ENCODE results near the gene C16orf78. TPM values are rescaled to one million over a fixed set of nuclear protein-coding genes. Genes with fewer than 3 reads are reported as not detected.
"Not testable (repeated sequence)": the region's sequence is repeated elsewhere in the genome, so short reads cannot be mapped to it uniquely, and the experiment has no call there.

The C16orf78 gene
- total RNA-seq, 4 donors from 2014 or later, result not detected

DNA sequence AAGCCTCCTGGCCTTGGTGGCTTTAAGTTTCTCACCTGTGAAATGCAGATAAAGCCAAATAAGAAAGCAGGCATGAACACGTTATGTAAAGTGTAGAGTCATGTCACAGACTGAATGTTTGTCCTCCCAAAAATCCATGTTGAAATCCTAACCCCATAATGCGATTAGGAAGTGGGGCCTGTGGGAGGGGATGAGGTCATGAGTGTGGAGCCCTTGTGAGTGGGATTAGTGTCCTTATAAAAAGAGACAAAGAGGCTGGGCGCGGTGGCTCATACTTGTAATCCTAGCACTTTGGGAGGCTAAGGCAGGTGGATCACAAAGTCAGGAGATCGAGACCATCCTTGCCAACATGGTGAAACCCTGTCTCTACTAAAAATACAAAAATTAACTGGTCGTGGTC, 19.5 kb upstream of the C16orf78 start:
- Histone ChIP-seq H3K36me3 (no peaks in the 10 kb centered on the region), H3K27me3 (no peaks in the 10 kb centered on the region), H3K9me3 (no peaks in the 10 kb centered on the region), H3K4me3 (no peak overlapping the region), H3K27ac (no peak overlapping the region), H3K4me1 (no peaks in the 10 kb centered on the region)
- TF ChIP-seq, protein P1, sequence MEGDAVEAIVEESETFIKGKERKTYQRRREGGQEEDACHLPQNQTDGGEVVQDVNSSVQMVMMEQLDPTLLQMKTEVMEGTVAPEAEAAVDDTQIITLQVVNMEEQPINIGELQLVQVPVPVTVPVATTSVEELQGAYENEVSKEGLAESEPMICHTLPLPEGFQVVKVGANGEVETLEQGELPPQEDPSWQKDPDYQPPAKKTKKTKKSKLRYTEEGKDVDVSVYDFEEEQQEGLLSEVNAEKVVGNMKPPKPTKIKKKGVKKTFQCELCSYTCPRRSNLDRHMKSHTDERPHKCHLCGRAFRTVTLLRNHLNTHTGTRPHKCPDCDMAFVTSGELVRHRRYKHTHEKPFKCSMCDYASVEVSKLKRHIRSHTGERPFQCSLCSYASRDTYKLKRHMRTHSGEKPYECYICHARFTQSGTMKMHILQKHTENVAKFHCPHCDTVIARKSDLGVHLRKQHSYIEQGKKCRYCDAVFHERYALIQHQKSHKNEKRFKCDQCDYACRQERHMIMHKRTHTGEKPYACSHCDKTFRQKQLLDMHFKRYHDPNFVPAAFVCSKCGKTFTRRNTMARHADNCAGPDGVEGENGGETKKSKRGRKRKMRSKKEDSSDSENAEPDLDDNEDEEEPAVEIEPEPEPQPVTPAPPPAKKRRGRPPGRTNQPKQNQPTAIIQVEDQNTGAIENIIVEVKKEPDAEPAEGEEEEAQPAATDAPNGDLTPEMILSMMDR (IDR thresholded peaks at IDR 0.05), result no peak
- TF ChIP-seq POLR2A (IDR thresholded peaks at IDR 0.05), result no peak
- DNase-seq, result no peak
- intact Hi-C loops (cut with DNase I; ENCODE audit: low total_unique reads), result loop anchor here (5.0 kb wide), 2 partner anchors 652 to 667 kb away; no protein-coding TSS in a partner anchor

DNA sequence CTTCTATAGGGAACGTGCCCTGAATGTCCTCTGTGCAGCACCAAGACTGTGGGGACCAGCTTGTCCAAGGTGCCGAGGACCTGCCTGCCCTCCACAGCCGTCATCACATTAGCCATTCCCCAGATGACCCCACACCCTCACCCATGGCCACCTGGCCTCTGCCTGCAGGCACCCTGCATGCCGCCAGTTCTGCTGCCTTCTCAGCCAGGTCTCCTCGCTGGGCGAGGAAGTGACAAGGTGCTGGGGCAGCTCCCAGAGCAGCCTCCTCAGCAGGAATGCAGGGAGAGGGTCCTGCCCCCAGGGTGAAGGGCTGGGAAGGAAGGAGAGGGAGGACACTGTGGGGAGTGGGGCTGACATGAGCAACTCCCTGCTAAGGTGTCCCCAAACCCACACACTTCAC, 18.6 kb upstream of the C16orf78 start:
- Histone ChIP-seq H3K27me3 (no peaks in the 10 kb centered on the region), H3K4me1 (no peaks in the 10 kb centered on the region), H3K36me3 (no peaks in the 10 kb centered on the region), H3K27ac (no peak overlapping the region), H3K9me3 (no peaks in the 10 kb centered on the region), H3K4me3 (no peak overlapping the region)
- intact Hi-C loops (cut with DNase I; ENCODE audit: low total_unique reads), result loop anchor here (5.0 kb wide), 2 partner anchors 653 to 668 kb away; no protein-coding TSS in a partner anchor
- no peak for TF ChIP-seq POLR2A (IDR thresholded peaks at IDR 0.05)
- TF ChIP-seq, protein P1 (IDR thresholded peaks at IDR 0.05), result no peak
- no peak for DNase-seq

DNA sequence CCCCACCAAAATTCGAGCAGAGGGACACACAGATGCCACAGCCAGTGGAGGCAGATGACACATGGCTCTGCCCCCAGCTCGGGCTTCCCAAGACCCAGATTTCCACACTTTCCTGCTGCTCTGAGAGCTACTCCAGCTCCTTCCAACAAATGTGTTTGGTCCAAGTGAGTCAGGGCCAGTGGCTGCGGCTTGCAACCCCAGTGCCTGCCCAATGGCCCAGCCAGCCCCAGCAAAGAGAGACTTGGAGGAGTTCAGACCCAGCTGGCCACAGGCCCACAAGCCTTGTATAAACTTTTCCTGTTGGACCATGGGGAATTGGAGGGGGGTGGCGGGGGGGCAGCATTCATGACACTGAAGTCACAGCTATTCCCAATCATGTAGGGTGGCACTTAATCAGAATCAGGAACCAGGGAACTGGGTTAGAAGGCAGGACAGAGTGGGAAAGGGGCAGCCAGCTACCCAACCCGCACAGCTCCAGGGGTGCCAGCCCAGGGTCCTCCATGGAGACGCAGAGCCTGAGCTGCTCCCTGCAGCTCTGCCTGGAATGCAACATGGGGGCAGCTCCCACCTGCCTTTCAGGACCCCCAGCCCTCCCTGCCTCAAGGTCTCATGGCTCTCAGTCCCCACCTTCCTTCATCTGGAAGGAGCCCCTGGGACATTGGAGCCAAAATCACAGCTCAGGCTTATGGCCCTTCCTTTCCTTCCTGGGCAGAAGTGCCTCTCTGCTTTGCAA, 17.5 kb upstream of the C16orf78 start:
- Histone ChIP-seq H3K4me3 (no peak overlapping the region), H3K36me3 (no peaks in the 10 kb centered on the region), H3K9me3 (no peaks in the 10 kb centered on the region), H3K27ac (no peak overlapping the region), H3K27me3 (no peaks in the 10 kb centered on the region), H3K4me1 (no peaks in the 10 kb centered on the region)
- DNase-seq, result no peak
- intact Hi-C loops (cut with DNase I; ENCODE audit: low total_unique reads), result no loop called here
- no peak for TF ChIP-seq POLR2A (IDR thresholded peaks at IDR 0.05)
- TF ChIP-seq, protein P1 (IDR thresholded peaks at IDR 0.05), result no peak

DNA sequence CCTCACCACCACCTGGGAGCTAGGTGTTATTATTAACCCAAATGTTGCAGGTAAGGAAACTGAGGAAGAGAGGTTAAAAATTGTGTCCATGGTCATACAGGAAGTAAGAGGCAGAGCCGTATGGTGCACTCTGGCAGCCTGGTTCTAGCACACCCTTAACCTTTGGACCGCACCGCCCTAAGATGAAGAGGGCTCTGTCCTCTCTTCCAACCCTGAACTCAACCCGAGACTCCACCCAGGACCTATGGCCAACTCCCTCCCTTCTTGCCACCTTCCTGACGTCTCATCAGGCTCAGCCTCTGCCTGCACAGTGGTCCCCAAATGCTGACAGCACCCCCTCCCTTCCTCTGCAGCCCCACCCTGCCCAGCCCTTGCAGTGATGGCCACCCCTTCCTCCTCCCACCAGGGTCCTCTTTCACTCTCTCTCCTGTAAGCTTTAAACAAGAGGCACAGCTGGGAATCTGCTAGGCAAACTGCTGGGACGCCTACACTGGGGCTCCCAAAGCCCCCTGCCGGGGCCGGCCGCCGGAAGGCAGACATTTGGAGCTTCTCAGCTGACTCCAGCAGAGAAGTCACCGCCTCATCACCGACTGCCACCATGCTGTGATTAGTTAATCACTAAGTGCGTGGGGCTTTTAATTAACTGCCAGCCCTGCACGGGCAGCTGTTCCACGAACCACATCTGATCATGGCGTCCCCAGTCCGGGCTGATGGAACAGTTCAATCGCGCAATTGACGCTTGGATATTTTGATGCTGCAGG, 16.7 kb upstream of the C16orf78 start:
- Histone ChIP-seq H3K4me1 (no peaks in the 10 kb centered on the region), H3K27ac (no peak overlapping the region), H3K4me3 (no peak overlapping the region), H3K9me3 (no peaks in the 10 kb centered on the region), H3K27me3 (no peaks in the 10 kb centered on the region), H3K36me3 (no peaks in the 10 kb centered on the region)
- intact Hi-C loops (cut with DNase I; ENCODE audit: low total_unique reads), result no loop called here
- TF ChIP-seq, protein P1 (IDR thresholded peaks at IDR 0.05), result no peak
- TF ChIP-seq POLR2A (IDR thresholded peaks at IDR 0.05), result no peak
- DNase-seq, result no peak

- Histone ChIP-seq H3K4me3 (no peak overlapping the region), H3K27me3 (no peaks in the 10 kb centered on the region), H3K9me3 (no peaks in the 10 kb centered on the region), H3K4me1 (no peaks in the 10 kb centered on the region), H3K27ac (no peak overlapping the region), H3K36me3 (no peaks in the 10 kb centered on the region)
- intact Hi-C loops (cut with DNase I; ENCODE audit: low total_unique reads), result no loop called here
- TF ChIP-seq POLR2A (IDR thresholded peaks at IDR 0.05), result no peak
- TF ChIP-seq, protein P1 (IDR thresholded peaks at IDR 0.05), result no peak
- DNase-seq, result no peak
Observed at GRCh38 chr16:49359591-49359990, 14.0 kb upstream of the C16orf78 start.

DNA sequence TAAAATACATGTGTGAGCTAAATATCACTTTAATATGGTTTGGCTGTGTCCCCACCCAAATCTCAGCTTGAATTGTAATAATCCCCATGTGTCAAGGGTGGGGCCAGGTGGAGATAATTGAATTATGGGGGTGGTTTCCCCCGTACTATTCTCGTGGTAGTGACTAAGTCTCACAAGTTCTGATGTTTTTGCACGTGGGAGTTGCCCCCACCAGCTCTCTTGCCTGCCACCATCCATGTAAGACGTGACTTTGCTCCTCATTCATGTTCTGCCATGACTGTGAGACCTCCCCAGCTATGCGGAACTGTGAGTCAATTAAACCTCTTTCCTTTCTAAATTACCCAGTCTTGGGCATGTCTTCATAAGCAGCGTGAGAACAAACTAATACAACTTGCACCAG, 11.9 kb upstream of the C16orf78 start:
- H3K27ac ChIP-seq; H3K4me1 ChIP-seq; DNase-seq; H3K9me3 ChIP-seq; H3K4me3 ChIP-seq; H3K36me3 ChIP-seq; H3K27me3 ChIP-seq; intact Hi-C loops (cut with DNase I; ENCODE audit: low total_unique reads): not testable (repeated sequence)
